Stimulated activated CD4-positive, alpha-beta T cell treated with anti-CD3 and anti-CD28 coated beads, Interleukin-12 subunit alpha, Interleukin-12 subunit beta, amount 100 ng/mL, for 48 hours (primary cell): ENCODE data around the gene DPPA3.
"Not testable (repeated sequence)": the region's sequence is repeated elsewhere in the genome, so short reads cannot be mapped to it uniquely, and the experiment has no call there.

Experiments
- DNase-seq, 3 donors: peaks; one replicate each; pipeline ENCODE4 v3.0.0-alpha.2; 2020; ENCODE audit warnings: low read depth in 2 of 3, low spot score in 1 of 3

Gene DPPA3

GRCh38 chr12:7729746-7730145, 18.5 kb downstream of the DPPA3 start:
- DNase-seq, result no peak

GRCh38 chr12:7730984-7731383, 19.8 kb downstream of the DPPA3 start:
- not testable (repeated sequence) for DNase-seq

- DNase-seq, result no peak
These were observed 20.3 kb downstream of the DPPA3 start for GRCh38 chr12:7731486-7731885.

- no peak for DNase-seq
These were observed 21.8 kb downstream of the DPPA3 start for GRCh38 chr12:7732993-7733392.

- no peak for DNase-seq
These were observed 36.0 kb downstream of the DPPA3 start, which contains the start of gene CLEC4C for GRCh38 chr12:7747246-7747645. Gene CLEC4C, minus strand, starts transcription at chr12:7747375. Its CDS starts 27 bp downstream, at chr12:7747348.

- DNase-seq, result no peak
These were observed 37.6 kb downstream of the DPPA3 start for GRCh38 chr12:7748852-7749251.

- no peak for DNase-seq
These were observed 38.2 kb downstream of the DPPA3 start for GRCh38 chr12:7749442-7749841.

- DNase-seq, result no peak
These were observed 39.1 kb downstream of the DPPA3 start for GRCh38 chr12:7750350-7750749.

- no peak for DNase-seq
These were observed 40.2 kb downstream of the DPPA3 start for GRCh38 chr12:7751394-7751793.

GRCh38 chr12:7751941-7752922, 41.0 kb downstream of the DPPA3 start:
- DNase-seq, result not testable (repeated sequence)

- not testable (repeated sequence) for DNase-seq
These were observed 44.4 kb downstream of the DPPA3 start for GRCh38 chr12:7755668-7756067.

GRCh38 chr12:7756993-7757392, 45.8 kb downstream of the DPPA3 start:
- DNase-seq, result no peak

GRCh38 chr12:7758766-7759140, 47.5 kb downstream of the DPPA3 start:
- DNase-seq, result no peak
